Measurements from ENCODE around the gene AMIGO2.
"Not testable (repeated sequence)": the region's sequence is repeated elsewhere in the genome, so short reads cannot be mapped to it uniquely, and the experiment has no call there.

AMIGO2 gene

DNA sequence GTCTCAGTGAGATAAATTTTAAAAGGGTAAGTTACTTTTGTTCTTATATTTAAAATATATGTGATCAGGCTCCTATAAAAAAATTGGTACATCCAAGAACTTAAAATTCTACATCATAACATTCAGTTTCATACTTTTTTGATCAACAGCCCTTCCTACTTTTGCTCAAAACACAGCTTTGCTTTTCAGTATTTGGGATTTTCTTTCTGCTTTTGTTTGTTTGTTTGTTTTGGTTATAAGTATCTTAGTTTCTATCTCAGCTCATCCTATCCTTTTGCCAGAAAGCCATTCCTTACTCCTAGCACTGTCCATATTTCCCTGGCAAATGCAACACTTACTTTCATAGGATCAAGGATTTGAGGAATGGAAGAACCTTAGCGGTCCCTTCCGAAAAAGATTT, 5.0 kb downstream of the AMIGO2 start:
- DNase-seq (ENCODE audit: low read depth, low spot score), result no peak

DNA sequence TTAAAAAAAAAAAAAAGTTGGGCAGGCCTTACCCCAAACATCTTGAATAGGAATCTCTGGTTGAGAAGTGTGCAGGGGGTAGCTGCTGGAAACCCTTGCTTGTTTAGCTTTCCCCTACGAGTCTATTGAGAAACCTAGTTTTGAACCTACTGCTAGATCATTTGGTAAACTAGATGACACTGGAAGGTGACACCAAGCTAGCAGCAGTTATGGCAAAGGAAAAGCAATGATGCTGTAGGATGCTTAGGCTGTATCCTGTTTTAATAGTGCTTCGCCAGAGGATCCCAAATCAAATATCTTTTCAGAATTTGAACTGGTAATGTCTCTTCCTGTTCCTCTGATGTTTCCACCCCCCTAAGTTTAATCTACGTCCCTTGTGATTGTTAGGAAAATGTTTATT, 5.8 kb downstream of the AMIGO2 start:
- no peak for DNase-seq (ENCODE audit: low read depth, low spot score)

DNA sequence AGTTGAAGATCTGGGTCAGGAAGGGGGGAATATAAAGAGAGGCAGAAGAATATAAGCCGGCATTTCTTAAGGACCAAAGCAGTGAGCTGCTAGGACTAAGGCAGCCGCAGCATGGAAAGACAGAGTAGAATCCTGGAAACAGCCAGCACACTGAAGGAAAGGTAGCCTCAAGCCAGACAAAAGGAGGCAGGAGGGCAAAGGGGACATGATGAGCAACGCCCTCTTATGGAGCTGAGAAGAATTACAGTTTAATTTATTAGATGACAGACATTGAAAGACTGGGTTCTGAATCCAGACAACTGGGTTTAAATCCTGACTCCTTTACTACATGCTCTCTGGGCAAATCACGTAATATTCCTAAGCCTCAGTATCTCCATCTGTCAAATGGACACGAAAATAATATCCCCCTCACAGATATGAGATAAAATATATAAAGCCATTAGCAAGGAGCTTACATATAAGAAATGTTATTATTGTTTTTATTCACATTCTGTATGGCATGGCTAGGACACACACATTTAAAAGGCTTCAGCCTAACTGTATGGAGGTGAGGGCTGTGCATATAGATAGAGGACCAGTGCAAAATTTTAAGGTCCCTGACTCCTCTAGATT, 8.4 kb downstream of the AMIGO2 start:
- no peak for DNase-seq (ENCODE audit: low read depth, low spot score)

DNA sequence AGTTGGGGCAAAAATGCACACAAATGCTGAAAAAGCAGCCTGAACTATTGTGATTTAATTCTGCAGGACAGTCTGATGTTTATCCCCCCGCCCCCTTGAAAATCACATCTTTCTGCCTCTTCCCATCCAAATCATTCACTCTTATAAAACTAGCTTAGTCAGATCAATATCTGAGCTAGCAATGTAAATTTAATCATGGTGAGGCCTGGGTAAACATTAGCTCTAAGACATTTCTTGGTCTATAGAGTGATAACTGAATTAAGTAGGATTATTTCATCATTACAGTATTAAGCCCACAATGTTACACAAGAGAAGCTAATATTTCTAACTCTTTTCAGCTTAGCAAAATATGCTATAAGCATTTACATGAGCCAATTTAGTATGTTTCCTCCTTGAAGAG, 9.4 kb downstream of the AMIGO2 start:
- DNase-seq (ENCODE audit: low read depth, low spot score), result no peak

DNA sequence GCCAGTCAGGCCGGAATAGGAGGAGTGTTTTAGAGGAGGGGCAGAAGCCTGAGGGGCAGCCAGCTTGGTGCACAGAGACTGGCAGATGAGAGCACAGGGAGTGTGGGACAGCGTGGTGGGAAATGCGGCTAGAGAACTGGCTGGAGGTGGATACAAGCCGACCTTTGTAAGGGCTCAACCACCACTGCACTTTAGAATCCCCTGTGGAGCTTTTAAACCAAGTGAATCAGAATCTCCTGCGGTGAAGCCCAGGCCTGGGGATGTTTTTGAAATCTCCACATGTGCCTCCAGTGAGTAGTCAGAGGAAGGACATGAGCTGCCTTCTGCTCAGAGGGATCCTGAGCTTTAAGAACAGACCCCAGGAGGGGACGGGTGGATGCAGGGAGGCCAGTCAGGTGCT, 11.2 kb downstream of the AMIGO2 start:
- no peak for DNase-seq (ENCODE audit: low read depth, low spot score)

DNA sequence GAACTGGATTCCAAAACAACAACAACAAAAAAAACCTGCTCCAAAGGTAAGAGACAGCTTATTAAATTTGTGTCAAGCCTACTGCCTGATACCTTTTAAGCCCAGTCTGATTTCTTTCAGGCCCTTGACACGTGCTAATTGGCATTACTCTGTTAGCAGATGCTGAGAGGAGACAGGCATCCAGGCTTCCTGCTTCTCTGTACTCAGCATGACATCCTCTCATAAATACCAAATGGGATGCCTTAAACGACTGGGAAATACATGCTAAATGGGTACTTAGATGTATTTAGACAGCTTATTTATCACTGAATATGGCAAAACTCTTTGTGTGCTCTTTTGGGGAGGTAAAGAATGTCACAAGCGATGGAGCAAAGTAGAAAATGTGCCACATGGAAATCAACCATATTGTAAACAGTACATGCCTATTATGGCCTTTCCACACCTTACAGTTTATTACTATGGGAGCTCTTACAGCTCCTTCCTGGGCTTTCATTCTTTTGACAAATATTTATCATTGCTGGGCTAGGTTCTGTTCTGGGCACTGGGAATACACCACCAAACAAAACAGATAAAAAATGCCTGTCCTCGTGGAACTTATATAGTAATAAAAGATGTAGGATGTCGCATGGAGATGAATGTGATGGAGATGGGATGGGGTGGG, 11.9 kb downstream of the AMIGO2 start:
- DNase-seq (ENCODE audit: low read depth, low spot score), result no peak

DNA sequence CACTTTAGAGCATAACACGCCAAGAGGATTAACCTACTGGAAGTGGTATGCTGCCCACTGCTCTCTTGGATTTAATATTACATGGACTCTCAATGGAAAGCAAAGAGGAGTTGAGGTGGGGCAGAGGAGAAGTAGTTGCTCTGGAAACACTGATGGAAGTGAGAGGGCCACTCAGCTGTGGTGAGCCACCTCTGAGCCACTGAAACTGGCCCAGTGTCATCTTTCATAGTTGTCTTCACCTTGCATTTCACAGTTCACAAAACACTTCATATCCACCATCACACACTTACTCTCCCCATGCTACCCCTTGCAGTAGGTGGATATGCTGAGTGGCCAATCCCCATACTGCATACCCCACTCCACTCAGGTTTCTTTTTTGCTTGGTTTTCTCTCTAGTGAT, 12.6 kb downstream of the AMIGO2 start:
- no peak for DNase-seq (ENCODE audit: low read depth, low spot score)

DNA sequence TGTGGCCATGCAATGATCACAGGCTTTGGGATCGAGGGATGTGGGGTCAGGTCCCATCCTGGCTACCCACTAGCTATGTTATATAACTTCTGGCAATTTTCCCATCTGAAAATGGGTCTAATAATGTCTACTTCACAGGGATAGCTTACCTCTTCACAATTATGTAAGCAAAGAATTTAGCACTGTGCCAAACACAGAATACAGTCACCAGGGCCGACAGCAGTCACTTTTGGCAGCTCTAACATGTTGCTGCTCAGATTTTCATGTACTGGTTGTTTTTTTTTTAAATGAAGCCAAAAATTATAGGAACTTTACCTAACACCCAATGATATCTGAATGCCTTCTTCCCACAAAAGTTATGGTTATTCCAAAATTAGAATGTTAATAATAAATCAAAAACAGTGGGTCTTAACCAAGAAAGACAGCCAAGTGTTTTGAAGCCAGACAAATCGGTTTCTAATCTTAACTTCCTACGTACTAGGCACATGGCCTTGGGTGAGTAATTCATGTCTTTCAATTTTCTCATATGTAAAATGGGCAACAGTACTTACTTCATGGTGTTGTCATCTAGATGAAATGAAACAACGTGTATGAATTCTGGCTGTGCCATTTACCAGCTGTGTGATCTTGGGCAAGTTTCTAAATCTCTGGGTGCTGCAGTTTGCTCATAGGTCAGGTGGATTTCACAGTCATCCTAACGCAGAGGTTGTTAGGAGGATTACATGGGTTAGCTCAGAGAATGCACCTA, 13.3 kb downstream of the AMIGO2 start:
- DNase-seq (ENCODE audit: low read depth, low spot score), result no peak

DNA sequence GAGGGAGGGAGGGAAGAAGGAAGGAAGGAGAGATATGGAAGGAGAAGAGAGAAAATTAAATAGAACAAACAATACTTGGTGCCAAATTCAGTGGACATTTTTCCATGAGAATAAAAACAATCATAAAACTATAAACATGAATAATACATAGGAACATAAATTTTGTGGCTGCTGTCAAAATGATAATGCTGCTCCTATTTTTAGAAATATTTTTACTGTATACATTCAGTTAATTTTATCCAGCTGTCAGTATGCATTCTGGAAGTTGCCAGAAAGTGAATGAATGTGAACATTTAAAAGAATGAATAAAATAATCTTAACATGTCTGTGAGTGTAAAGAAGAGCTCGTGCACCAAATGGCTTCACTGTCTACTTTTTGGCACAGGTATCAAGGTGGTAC, 14.2 kb downstream of the AMIGO2 start:
- no peak for DNase-seq (ENCODE audit: low read depth, low spot score)

DNA sequence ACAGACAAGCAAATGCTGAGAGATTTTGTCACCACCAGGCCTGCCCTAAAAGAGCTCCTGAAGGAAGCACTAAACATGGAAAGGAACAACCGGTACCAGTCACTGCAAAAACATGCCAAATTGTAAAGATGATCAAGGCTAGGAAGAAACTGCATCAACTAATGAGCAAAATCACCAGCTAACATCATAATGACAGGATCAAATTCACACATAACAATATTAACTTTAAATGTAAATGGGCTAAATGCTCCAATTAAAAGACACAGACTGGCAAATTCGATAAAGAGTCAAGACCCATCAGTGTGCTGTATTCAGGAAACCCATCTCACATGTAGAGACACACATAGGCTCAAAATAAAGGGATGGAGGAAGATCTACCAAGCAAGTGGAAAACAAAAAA, 21.1 kb downstream of the AMIGO2 start:
- not testable (repeated sequence) for DNase-seq (ENCODE audit: low read depth, low spot score)

DNA sequence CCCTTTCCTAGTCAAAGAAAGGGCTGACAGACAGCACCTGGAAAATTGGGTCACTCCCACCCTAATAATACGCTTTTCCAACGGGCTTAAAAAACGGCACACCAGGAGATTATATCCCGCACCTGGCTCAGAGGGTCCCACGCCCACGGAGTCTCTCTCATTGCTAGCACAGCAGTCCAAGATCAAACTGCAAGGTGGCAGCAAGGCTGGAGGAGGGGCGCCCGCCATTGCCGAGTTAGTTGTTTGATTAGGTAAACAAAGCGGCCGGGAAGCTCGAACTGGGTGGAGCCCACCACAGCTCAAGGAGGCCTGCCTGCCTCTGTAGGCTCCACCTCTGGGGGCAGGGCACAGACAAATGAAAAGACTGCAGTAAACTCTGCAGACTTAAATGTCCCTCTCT, 22.8 kb downstream of the AMIGO2 start:
- not testable (repeated sequence) for DNase-seq (ENCODE audit: low read depth, low spot score)

DNA sequence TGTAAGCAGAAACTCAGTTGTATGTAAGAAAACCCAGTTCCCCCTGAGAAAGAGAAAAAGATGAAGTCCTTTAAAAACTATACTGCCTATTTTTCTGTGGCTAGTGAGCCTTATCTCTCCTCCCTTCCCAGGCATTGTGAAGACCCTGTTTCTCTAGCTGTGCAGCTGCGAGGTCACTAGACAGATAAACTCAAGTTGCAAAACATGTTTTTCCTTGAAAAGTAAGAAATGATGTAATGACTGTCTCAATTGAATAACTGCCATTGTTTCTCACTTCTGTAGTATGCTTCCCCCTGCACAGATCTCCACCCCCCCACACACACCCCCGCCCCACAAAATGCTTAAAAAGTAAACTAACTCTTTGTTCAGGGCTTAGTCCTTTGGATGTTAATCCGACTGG, 23.9 kb downstream of the AMIGO2 start:
- DNase-seq (ENCODE audit: low read depth, low spot score), result not testable (repeated sequence)

DNA sequence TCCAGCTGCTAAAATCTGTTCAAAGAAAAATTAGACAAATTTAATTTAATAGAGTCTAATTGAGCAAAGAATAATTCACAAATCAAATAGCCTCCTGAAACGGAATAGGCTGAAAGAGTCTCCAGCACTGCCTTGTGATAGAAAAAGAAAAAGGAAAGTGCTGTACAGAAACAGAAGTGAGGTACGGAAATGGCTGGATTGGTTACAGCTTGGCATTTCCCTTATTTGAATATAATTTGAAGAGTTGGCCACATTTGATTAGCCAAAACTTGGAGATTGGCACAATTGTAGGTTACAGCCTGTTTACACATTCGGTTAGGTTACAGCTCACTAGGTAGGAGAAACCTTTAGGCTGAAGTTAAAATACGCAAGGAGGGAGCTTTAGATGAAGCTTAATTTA, 25.1 kb downstream of the AMIGO2 start:
- no peak for DNase-seq (ENCODE audit: low read depth, low spot score)

DNA sequence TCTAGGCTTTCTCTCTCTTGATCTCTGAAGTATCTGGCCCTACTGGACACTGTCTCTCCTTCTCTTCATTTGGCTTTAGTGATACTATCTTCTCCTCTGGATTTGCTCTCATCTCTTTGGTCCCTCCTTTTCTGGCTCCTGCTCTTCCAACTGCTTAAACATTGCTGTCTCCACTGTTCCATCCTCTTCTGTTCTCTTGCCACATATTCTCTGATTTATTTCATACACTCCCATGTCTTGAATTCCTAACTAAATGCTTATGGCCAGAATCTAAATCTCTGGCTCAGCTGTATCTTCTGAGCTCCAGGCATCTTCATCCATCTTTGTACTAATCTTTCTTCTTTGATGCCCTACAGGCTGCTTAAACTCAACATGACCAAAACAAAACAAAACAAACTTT, 25.8 kb downstream of the AMIGO2 start:
- DNase-seq (ENCODE audit: low read depth, low spot score), result no peak

DNA sequence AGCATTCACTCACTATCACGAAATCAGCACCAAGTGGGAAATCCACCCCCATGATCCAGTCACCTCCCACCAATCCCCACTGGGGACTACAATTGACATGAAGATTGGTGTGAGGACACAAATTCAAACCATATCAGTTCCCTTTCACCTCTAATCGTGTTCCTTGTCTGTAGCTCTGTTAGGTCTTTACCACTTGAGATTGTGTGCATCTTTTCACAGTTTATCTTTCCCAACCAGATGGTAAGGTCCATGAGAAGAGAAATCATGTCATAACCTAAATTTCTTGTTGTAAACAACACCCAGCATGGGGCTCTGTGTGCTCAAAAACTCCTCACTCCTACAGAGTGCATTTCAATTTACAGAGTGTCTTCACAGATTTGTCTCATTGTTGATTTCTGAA, 27.5 kb downstream of the AMIGO2 start:
- no peak for DNase-seq (ENCODE audit: low read depth, low spot score)

DNA sequence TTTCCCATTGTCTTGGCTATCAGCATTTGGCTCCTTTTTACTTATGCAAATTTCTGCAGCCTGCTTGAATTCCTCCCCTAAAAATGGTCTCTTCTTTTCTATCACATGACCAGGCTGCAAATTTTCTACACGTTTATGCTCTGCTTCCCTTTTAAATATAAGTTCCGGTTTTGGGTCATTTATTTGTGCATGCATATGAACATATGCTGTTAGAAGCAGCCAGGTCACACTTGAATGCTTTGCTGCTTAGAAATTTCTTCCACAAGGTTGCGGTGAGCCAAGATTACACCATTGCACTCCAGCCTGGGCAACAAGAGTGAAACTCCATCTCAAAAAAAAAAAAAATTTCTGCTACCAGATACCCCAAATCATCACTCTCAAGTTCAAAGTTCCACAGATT, 28.5 kb downstream of the AMIGO2 start:
- not testable (repeated sequence) for DNase-seq (ENCODE audit: low read depth, low spot score)

DNA sequence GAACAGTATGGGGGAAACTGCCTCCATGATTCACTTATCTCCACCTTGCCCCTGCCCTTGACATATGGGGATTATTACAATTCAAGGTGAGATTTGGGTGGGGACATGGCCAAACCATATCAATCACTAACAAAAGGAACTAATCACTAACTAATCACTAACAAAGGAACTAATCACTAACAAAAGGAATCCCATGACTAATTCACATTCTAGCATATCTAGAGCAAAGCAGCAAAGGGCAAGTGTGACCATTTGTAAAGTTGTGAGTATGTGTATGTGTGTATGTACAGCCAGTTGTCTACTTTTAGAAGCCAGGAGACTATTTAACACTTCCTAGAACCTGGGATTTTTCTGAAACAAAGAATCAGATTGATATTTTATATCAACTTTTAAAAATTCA, 31.2 kb downstream of the AMIGO2 start:
- DNase-seq (ENCODE audit: low read depth, low spot score), result no peak

DNA sequence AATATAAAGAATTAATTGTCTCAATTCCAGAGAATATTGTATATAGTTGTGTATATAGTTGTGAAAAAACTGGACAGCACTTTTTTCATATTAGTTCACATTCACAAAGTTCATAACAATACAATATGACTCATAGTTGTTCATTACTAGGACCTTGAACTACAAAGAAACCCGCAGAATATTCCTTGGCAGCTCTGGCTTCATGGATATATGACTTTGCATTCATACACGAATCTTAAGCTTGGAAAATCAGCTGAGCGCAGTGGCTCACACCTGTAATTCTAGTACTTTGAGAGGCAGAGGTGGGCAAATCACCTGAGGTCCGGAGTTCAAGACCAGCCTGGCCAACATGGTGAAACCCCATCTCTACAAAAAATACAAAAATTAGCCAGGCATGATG, 38.4 kb downstream of the AMIGO2 start:
- no peak for DNase-seq (ENCODE audit: low read depth, low spot score)

DNA sequence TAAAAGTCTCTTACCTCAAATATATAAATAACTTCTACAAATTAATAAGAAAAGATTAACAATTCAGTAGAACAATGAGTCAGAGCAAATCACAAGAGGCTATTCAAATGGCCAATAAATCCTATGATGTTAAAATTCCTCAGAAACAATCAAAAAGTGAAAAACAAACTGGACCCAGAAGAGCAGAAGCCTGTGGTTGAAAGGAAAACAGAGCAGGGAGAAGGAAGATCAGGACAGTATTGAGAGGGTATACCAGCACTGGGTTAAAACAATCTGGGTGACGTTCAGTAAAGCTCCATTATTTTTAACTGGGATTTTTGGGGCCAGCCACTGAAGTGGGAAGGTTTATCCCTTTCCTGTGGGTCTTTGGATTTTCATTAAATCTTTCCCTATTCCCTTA, 40.0 kb downstream of the AMIGO2 start:
- no peak for DNase-seq (ENCODE audit: low read depth, low spot score)

DNA sequence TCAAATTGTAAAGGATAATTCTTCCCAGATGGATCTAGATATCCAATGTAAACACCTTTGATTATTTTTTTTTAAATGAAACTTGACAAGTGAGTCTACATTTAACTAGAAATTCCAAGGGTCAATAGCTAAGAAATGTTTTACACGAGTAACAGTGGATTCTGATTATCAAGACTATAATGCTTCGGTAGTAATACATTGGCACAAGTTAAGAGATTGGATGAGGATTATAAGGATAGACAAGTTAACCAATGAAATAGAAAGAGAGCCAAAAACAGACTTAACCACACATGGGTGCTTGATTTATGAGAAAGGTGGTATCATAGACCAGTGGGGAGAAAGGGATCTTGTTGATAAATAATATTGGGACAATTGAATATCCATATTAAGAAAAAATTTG, 40.7 kb downstream of the AMIGO2 start:
- no peak for DNase-seq (ENCODE audit: low read depth, low spot score)

DNA sequence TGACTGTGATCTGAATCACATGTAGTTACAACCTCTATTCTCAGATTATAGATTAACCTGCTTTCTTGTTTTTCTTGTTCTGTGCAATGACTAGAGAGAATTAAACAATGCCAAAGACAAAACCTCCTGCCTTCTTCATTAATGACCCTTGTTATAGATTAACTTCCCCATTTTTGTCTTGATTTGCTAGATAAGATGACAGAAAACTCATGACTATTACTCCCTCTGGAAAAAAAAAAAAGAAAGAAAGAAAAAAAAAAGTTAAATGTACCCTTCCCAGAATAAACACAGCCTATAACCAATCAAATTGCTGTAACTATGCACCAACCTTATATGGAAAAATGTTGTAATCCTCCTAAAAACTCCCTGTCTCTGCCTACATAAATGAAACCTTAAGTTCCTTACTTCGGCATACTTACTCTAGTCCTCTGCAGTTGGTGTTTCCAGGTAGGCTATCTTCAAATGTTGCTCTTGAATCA, 41.5 kb downstream of the AMIGO2 start:
- DNase-seq (ENCODE audit: low read depth, low spot score), result no peak

DNA sequence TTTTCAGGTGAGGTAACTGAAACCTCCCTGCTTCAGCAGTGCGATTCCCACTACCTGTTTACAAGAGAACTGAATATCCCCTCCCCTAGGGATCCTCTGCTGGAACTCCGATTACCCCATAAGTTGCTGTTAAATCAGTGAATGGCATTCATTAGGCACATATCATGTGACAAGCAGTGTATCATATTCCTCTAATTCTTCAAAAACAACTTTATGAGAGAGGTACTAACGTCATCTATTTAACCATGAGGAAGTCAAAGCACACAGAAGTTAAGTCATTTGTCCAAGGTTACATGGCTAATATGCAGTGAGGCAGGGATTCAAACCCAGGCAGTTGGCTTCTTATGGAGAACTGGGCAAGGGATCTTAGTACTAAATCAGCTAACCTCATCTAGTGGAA, 44.3 kb downstream of the AMIGO2 start:
- DNase-seq (ENCODE audit: low read depth, low spot score), result no peak

DNA sequence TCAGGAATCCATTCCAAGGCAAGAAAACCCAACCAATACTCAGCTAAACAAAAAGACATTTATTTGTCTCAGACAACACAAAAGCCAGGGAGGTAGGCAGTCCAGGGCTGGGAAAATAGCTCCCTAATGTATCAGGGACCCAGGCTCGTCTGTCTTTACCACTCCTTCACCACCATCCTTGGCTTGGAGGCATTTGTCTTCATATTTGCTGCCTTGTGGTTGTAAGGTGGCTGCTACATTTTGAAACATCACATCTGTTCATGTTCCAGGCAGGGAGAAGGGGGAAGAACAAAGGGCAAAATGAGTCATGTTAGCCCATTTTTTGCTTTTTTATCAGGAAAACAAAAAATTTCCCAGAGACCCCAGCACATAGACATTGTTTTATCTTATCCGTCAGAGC, 45.1 kb downstream of the AMIGO2 start:
- DNase-seq (ENCODE audit: low read depth, low spot score), result no peak
